Esophagus squamous epithelium (tissue), 4 donors: Measurements from ENCODE around the gene OGA.

Source experiments
- POLR2A ChIP-seq, 4 donors: fragments of 450-650 bp; IDR thresholded peaks; one replicate each; pipeline ENCODE4 v1.6.1; 2017; ENCODE audit warnings: antibody characterized with exemption in 4 of 4, mild to moderate bottlenecking in 4 of 4, moderate library complexity in 3 of 4
- TF ChIP-seq, protein P1 (sequence below), 6 experiments: fragments of 450-650 bp in 4 of 6; fragments of 200-600 bp in 2 of 6; sonication (generic) in 2 of 6; IDR thresholded peaks; one replicate each; pipeline ENCODE4 v1.5.1; 2016 to 2019; ENCODE audit warnings: antibody characterized with exemption in 6 of 6, mild to moderate bottlenecking in 4 of 6, moderate library complexity in 4 of 6

GRCh38 chr10:101761226-101761625 lies 57.0 kb downstream of the OGA start:
- TF ChIP-seq, protein P1, sequence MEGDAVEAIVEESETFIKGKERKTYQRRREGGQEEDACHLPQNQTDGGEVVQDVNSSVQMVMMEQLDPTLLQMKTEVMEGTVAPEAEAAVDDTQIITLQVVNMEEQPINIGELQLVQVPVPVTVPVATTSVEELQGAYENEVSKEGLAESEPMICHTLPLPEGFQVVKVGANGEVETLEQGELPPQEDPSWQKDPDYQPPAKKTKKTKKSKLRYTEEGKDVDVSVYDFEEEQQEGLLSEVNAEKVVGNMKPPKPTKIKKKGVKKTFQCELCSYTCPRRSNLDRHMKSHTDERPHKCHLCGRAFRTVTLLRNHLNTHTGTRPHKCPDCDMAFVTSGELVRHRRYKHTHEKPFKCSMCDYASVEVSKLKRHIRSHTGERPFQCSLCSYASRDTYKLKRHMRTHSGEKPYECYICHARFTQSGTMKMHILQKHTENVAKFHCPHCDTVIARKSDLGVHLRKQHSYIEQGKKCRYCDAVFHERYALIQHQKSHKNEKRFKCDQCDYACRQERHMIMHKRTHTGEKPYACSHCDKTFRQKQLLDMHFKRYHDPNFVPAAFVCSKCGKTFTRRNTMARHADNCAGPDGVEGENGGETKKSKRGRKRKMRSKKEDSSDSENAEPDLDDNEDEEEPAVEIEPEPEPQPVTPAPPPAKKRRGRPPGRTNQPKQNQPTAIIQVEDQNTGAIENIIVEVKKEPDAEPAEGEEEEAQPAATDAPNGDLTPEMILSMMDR (IDR thresholded peaks at IDR 0.05) = no peak
- no peak for TF ChIP-seq POLR2A (IDR thresholded peaks at IDR 0.05)
